ENCODE results near the gene CCDC170.

GRCh38 chr6:151629791-151630190, 136.0 kb downstream of the CCDC170 start:
- TF ChIP-seq CTCF (IDR thresholded peaks at IDR 0.05 in 2 of 3, conservative IDR thresholded peaks at IDR 0.05 in 1 of 3; ENCODE audit: borderline replicate concordance in 1 of 3, insufficient read depth in 1 of 3, low read depth in 2 of 3, low read length in 2 of 3) (no peak), POLR2A (IDR thresholded peaks at IDR 0.05; ENCODE audit: borderline replicate concordance, extremely low read depth, insufficient read depth, insufficient read length) (no peak), ELF1 (IDR thresholded peaks at IDR 0.05; ENCODE audit: borderline replicate concordance, low read depth) (0 out of 2 replicates have a peak, but pooled peaks have one; percentile 5), ZNF274 (IDR thresholded peaks at IDR 0.05; ENCODE audit: low read depth, low read length) (no peak), POLR2AphosphoS5 (IDR thresholded peaks at IDR 0.05; ENCODE audit: low read depth, low read length) (no peak), SIN3A (IDR thresholded peaks at IDR 0.05; ENCODE audit: low read depth) (no peak)
